Inflammatory macrophage (primary cell): Measurements from ENCODE around the gene UBE3C.

Experiments used
- DNase-seq, 2 donors: peaks; one replicate each; pipeline ENCODE4 v3.0.0-alpha.2; 2020 to 2022

Gene UBE3C

DNA sequence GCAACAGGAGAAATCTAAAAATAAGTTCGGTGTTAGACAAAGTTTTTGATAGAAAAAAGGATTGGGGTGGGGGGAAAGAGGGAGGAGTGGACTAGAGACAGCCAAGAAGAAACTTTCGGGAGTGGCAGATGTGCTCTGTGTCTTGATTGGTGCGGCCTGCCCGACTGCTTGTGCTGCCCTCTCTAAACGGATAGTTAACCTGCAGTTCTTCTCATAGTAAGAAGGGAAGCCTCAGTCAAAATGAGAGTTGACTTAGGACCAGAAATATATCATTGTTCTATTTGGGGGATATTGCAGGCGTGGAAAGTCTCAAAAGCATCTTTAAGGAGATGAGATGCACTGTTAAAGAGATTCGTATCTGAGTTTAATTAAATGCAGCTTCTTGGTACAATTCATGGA, 39.3 kb downstream of the UBE3C start:
- DNase-seq = no peak

DNA sequence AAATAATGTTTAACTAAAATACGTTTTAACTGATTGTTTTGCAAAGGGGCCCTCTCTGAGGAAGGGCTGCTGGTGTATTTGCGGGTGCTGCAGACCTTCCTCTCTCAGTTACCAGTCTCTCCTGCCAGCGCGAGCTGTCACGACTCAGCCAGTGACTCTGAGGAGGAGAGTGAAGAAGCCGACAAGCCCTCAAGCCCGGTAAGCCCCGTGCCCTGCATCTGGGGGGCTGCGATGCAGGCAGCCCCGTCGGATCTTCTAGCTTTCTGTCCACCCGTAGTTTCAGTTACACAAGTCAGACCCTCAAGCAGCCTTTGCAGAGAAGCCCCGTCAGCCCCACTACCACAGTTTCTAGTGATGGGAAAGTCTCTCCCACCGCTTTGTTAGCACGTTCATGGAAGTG, 45.1 kb downstream of the UBE3C start:
- no peak for DNase-seq

DNA sequence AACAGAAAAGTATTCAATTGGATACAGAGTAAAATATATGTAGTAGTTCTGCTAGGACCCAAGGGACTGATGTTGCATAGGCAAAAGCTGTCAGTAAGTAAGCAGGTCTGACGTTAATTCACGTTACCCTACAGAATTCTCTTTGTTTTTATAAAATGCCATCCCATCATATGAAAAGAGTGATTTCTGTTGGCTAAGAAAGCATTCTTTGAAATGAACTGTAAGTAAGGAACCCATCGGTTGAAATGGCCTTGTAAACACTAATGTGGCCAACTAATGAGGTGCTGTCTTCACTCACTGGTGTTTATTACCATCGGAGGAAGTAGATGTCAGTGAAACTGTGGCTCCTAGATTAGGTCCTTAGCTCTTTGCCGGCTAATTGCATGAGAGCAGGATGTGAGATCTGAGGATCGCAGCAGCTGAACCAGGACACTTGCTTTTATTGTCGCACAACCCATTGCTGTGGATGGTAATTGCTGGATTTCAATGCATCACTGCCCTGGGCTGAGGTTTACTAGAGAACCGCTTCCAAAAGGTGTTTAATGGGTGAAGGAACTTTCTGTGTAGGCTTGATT, 49.5 kb downstream of the UBE3C start:
- DNase-seq = no peak

DNA sequence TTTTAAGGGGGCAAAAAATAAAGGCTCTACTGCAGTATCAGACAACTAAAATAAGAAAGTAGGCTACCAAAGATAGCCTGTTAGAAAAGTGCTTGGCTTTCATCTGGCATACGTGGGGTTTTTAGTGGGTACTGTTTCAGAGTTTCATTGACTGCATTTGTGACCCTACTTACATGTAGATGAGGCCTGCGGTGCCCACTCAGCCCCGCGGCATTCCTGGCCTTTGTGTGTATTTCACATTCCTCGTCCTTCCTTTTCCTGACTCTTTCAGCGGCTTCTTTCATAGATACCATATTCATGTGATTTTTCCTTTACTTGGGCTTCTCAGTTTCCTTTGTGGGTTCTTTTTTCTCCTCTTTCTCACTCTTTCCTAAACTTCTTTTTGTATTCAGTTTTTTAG, 50.7 kb downstream of the UBE3C start:
- no peak for DNase-seq

- no peak for DNase-seq
Observed at GRCh38 chr7:157192861-157193260, 54.1 kb downstream of the UBE3C start.

DNA sequence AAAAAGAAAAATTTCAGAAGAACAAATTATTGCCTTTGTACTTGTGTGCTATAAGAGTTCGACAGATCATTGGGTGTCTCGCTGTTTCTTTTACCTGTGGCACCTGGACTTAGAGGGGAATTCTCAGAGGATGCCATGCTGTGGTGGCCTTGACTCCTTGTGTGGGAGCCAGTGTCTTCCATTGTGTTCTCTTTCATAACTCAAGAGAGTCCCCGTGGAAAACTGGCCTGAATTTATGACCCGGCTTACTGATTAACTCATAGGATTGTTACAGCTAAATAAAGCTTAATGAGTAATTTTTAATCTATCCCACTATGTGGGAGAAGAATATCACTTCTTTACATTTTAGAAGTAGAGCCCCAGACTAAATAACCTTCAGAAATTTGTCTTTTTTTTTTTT, 54.5 kb downstream of the UBE3C start:
- no peak for DNase-seq

DNA sequence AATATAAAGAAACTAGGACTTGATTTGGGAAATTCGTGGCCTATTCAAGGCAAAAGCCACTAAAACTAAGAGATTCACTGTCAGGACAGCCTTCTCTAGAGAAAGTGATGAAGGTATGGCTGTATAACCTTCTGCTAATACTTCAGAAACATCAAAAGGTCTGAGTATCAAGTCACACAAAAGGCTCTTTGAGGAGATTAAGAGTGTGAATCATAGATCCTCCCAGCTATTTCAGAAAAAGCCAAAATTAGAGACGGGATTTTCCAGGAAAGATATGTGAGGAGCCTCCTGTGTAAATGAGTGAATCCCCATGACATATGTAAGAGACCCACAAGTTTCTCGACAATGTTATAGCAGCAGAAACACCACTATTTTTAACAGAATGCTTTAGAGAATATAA, 56.2 kb downstream of the UBE3C start:
- DNase-seq = no peak

- no peak for DNase-seq
Observed at GRCh38 chr7:157195868-157196267, 57.1 kb downstream of the UBE3C start.

- no peak for DNase-seq
Observed at GRCh38 chr7:157204134-157204533, 65.4 kb downstream of the UBE3C start.

GRCh38 chr7:157205438-157205837, 66.7 kb downstream of the UBE3C start:
- no peak for DNase-seq

DNA sequence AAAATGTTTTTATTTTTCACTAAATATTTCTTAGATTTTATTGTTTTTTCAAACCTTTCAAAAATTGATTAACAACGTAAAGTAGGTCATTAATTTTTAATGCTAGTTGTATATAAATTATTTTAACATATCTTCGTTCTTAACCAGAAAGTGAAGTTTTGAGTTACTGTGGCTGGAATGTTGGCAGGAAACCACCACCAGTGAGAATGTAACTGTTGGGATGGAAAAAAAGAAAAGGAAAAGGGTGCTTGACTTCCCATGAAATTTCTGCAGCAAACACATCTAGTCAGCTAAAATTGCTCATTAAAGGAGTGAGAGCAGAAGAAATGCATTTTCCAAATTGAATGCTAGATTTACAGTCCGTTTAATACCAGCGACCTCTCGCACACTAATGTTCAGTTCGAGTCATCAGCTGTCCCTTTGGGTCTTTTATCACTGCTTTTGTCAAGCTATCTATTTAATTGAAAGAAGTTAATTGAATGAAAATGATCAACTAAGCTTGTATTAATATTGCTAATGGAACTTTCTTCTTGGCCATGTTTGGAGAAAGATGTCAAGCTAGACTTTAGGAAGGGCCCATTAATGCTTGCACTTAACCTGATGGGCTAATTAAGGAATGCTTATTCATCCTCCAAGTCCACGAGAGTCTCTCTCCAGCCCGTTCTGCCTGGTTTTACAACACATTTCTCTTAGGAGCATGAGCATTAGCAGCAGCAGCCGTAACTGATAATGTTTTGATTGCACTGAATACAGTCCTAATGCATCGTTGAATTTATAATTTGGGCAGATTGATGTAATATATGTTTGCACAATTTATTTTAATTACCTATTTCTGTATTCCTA, 70.1 kb downstream of the UBE3C start:
- DNase-seq = no peak

DNA sequence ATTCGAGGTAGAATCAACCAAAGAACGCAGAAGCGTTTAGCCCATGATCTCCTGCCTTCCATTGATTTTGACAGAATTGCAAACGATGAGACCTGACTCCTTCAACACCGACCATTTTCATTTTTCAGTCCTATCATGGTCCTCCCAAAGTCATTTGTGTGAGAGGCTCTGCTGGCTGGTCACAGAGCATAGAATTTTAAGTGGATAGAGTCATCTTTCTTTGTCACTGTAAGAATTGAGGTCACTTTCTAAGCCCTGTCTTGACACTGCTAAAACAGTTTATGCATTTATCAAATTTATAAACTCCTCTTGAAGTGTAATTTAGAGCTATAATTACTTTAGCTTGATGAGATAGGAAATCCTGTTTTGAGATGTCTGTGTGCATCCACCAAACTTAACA, 72.0 kb downstream of the UBE3C start:
- no peak for DNase-seq

DNA sequence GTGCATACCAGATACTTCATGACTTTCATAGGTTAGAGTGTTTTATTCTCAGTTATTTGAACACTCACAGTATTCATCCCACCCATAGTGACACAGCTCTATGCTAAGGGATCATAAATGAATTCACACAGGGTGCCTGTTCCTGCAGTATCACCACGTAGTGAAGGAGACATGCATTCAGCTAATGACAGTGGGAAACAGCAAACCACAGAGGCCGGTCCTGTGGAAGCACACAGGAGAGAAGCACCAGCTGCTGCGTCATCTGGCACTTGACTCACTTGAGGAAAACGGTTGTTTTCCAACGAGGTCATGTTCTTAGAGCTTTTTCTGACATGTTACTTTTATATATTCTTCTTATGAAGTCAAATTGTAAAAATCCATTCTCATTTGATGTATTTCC, 73.0 kb downstream of the UBE3C start:
- peak in 1 of 2 donors; percentile 8 for DNase-seq

- DNase-seq = no peak
Observed at GRCh38 chr7:157219154-157219553, 80.4 kb downstream of the UBE3C start.

DNA sequence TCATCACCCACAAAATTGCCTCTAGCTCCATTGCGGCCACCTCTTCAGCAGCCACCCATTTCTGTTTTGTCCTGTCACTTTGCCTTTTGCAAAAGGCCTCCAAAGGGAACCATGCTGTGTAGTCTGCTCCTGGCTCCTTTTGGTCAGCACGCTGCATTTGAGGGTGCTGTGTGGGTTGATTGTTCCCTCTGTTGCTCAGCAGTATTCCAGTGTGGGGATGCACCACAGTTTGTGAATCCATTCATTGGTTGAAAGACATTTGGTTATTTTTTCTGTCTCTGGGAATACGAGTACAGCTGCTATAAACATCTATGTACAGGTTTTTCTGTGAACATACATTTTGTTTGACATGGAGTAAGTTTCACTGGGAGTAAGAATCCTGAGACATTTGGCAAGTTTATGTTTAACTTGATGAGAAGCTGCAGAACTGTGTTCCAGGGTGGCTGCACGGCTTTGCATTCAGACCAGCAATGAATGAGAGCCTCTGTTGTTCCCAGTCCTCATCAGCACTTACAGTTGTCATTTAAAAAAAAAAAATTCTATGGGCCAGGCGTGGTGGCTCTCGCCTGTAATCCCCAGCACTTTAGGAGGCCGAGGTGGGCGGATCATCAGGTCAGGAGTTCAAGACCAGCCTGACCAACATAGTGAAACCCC, 82.3 kb downstream of the UBE3C start:
- no peak for DNase-seq

GRCh38 chr7:157222687-157223086, 84.0 kb downstream of the UBE3C start:
- no peak for DNase-seq

- no peak for DNase-seq
Observed at GRCh38 chr7:157224627-157225026, 85.9 kb downstream of the UBE3C start.

- peak; percentile 4 to 38 for DNase-seq
Observed at GRCh38 chr7:157228864-157229422, 90.2 kb downstream of the UBE3C start.

DNA sequence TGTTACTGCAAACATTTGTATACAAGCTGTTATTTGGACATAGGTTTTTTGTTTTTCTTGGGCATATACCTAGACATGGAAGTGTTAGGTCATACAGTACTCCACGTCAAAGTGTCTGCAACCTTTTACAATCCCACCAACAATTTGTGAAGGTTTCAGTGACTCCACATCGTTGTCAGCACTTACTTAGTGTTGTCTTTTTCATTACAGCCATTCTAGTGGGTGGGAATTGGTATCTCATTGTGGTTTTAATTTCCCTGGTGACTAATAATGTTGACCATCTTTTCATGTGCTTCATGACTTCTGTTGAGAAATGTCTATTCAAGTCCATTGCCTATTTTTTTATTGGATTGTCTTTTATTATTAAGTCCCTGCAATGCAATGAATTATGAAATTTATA, 95.0 kb downstream of the UBE3C start:
- no peak for DNase-seq

DNA sequence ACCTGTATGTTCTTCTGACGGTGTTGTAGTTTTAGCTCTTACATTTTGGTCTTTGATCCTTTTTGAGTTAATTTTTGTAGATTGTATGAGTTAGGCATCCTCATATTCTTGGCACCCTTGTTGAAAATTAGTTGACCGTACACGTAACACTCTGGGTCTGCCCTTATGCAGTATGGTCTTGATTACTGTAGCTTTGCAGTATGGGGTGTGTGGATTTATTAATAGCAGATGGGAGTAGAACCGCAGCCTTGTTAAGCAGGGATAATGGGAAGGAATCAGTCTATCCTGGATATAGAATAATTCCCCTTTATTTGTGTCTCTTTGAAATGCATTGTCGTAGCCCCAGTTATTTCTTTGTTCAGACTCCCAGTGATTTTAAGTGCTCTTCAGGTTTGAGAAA, 95.5 kb downstream of the UBE3C start:
- DNase-seq = no peak

- DNase-seq = no peak
Observed at GRCh38 chr7:157235357-157236333, 96.9 kb downstream of the UBE3C start.

DNA sequence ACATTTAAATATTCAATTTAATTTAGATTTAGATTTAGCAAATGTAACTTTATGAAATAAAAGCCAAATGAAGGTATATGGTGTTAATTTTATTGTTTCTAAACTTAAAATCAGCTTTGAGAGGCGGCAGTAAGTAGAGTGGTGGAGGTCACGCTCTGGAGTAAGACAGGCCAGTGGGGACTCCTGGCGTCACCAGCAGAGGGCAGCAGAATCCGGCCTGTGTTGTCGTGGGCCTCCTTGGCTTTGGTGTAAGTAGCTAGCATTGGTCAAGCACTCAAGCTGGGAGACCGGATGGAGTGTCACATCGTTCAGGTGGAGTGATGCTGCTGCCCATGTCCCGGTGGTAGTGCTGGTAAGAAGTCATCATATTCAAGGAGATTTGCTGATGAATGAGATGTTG, 99.4 kb downstream of the UBE3C start:
- DNase-seq = no peak
